GM23338 (cell line): ENCODE data around the gene ORC3. TPM values are rescaled to one million over a fixed set of nuclear protein-coding genes. Genes with fewer than 3 reads are reported as not detected.

ENCODE experiments used
- ATAC-seq: fragments of 200-7000 bp; cut with Tn5 transposase; 3 replicates; pipeline ENCODE4 v1.9.1; 2020
- DNase-seq: peaks from one replicate; pipeline ENCODE4 v3.0.0-alpha.2; 2015; ENCODE audit warnings: low spot score
- H2AFZ ChIP-seq: fragments of 200-600 bp; sonication (generic); 2 replicates; pipeline ENCODE4 v1.8.0; 2016; ENCODE audit warnings: antibody characterized with exemption, mild to moderate bottlenecking, moderate library complexity
- H3F3A ChIP-seq: fragments of 200-600 bp; sonication (generic); replicated peaks from 2 replicates; pipeline ENCODE4 v1.8.0; 2017; ENCODE audit warnings: antibody characterized with exemption, mixed run types, low read depth
- H3K27ac ChIP-seq: fragments of 200-600 bp; sonication (generic); 2 replicates; pipeline ENCODE4 v1.6.1; 2016; ENCODE audit warnings: low read depth
- H3K27me3 ChIP-seq: fragments of 200-600 bp; sonication (generic); 2 replicates; pipeline ENCODE4 v1.8.0; 2016; ENCODE audit warnings: mild to moderate bottlenecking, mixed run types, moderate library complexity; ENCODE audit not compliant: insufficient read depth
- H3K36me3 ChIP-seq: fragments of 200-600 bp; sonication (generic); 2 replicates; pipeline ENCODE4 v1.8.0; 2016; ENCODE audit warnings: mild to moderate bottlenecking; ENCODE audit not compliant: insufficient read depth
- H3K4me1 ChIP-seq: fragments of 200-600 bp; sonication (generic); 2 replicates; pipeline ENCODE4 v1.8.0; 2016; ENCODE audit warnings: mild to moderate bottlenecking, moderate library complexity; ENCODE audit not compliant: insufficient read depth
- H3K4me2 ChIP-seq: fragments of 200-600 bp; sonication (generic); 2 replicates; pipeline ENCODE4 v1.7.1; 2017; ENCODE audit warnings: mixed run types
- H3K4me3 ChIP-seq: fragments of 200-600 bp; sonication (generic); 2 replicates; pipeline ENCODE4 v1.6.1; 2016; ENCODE audit warnings: mixed run types
- H3K79me2 ChIP-seq: fragments of 200-600 bp; sonication (generic); replicated peaks from 2 replicates; pipeline ENCODE4 v1.8.0; 2017; ENCODE audit warnings: mild to moderate bottlenecking; ENCODE audit not compliant: insufficient read depth
- H3K9me2 ChIP-seq: fragments of 200-600 bp; sonication (generic); 2 replicates; pipeline ENCODE4 v1.8.0; 2017; ENCODE audit not compliant: insufficient read depth
- H4K20me1 ChIP-seq: fragments of 200-600 bp; sonication (generic); replicated peaks from 2 replicates; pipeline ENCODE4 v1.8.0; 2017; ENCODE audit warnings: mild to moderate bottlenecking; ENCODE audit not compliant: insufficient read depth
- H3K27ac Mint-ChIP-seq: 2 replicates; pipeline ENCODE4 v1.8.0; 2020; ENCODE audit warnings: inconsistent platforms, mild to moderate bottlenecking, moderate library complexity, mixed read lengths
- H3K27me3 Mint-ChIP-seq: 3 replicates; pipeline ENCODE4 v1.8.0; 2022; ENCODE audit warnings: low read depth, mild to moderate bottlenecking, moderate library complexity, mixed read lengths, inconsistent platforms; ENCODE audit not compliant: insufficient read depth, poor library complexity
- H3K36me3 Mint-ChIP-seq: 3 replicates; pipeline ENCODE4 v1.8.0; 2021; ENCODE audit warnings: low read depth, mild to moderate bottlenecking, inconsistent platforms, moderate library complexity, mixed read lengths
- H3K4me1 Mint-ChIP-seq: 3 replicates; pipeline ENCODE4 v1.8.0; 2020; ENCODE audit warnings: mild to moderate bottlenecking, inconsistent platforms, mixed read lengths
- H3K4me3 Mint-ChIP-seq: 3 replicates; pipeline ENCODE4 v1.8.0; 2021; ENCODE audit warnings: moderate library complexity, mild to moderate bottlenecking, inconsistent platforms, mixed read lengths
- H3K9me3 Mint-ChIP-seq: 3 replicates; pipeline ENCODE4 v1.8.0; 2020; ENCODE audit warnings: moderate library complexity, mild to moderate bottlenecking, inconsistent platforms, mixed read lengths
- CREB1 ChIP-seq: fragments of 250-450 bp; sonication (Bioruptor Pico); IDR thresholded peaks from 2 replicates; pipeline ENCODE4 v1.5.0; 2020; ENCODE audit warnings: low read depth, mild to moderate bottlenecking, moderate library complexity
- EZH2 ChIP-seq: fragments of 200-600 bp; sonication (generic); IDR thresholded peaks from one replicate; pipeline ENCODE4 v1.8.0; 2017; ENCODE audit warnings: antibody characterized with exemption, mild to moderate bottlenecking, low read depth; ENCODE audit not compliant: unreplicated experiment
- EZH2phosphoT487 ChIP-seq: fragments of 200-600 bp; sonication (generic); IDR thresholded peaks from one replicate; pipeline ENCODE4 v1.8.1; 2018; ENCODE audit warnings: antibody characterized with exemption; ENCODE audit not compliant: unreplicated experiment
- JUNB ChIP-seq: IDR thresholded peaks from one replicate; pipeline ENCODE4 v1.6.1; 2016; ENCODE audit warnings: antibody characterized with exemption; ENCODE audit not compliant: unreplicated experiment
- NANOG ChIP-seq: IDR thresholded peaks from 2 replicates; pipeline ENCODE4 v1.6.1; 2016; ENCODE audit warnings: antibody characterized with exemption, borderline replicate concordance
- POLR2AphosphoS5 ChIP-seq: IDR thresholded peaks from 2 replicates; pipeline ENCODE4 v1.6.1; 2016; ENCODE audit warnings: antibody characterized with exemption, low read depth
- STAT1 ChIP-seq: IDR thresholded peaks from one replicate; pipeline ENCODE4 v1.6.1; 2016; ENCODE audit warnings: antibody characterized with exemption; ENCODE audit not compliant: unreplicated experiment
- ZNF114 ChIP-seq: fragments of 250-450 bp; sonication (Bioruptor Pico); IDR thresholded peaks from 2 replicates; pipeline ENCODE4 v1.5.0; 2020; ENCODE audit warnings: mild to moderate bottlenecking, moderate library complexity
- ZNF331 ChIP-seq: fragments of 250-450 bp; sonication (Bioruptor Pico); IDR thresholded peaks from 2 replicates; pipeline ENCODE4 v1.5.0; 2020; ENCODE audit warnings: low read depth, mild to moderate bottlenecking, moderate library complexity
- polyA plus RNA-seq: library from polyadenylated mRNA; unstranded; fragments of >200 nt; fragmentation: Nextera tagmentation; extraction: Ambion mirVana; gene quantifications from 2 replicates; pipeline ENCODE4 v1.2.1, GENCODE V29; 2016
- total RNA-seq: library from RNA; depleted of rRNA; stranded (reverse); fragments of >200 nt; shearing (Covaris generic); gene quantifications from 2 replicates; pipeline ENCODE4 v1.2.3, GENCODE V29; 2014
- TF ChIP-seq, protein P1 (sequence below): IDR thresholded peaks from one replicate; pipeline ENCODE4 v1.6.1; 2018; ENCODE audit warnings: antibody characterized with exemption; ENCODE audit not compliant: unreplicated experiment
- TF ChIP-seq, protein P2 (sequence below), 2 experiments: fragments of 200-600 bp in 1 of 2; sonication (generic) in 1 of 2; conservative IDR thresholded peaks; 2 replicates each; pipeline versions ENCODE4 v1.5.1 to v1.6.1; 2016 to 2017; ENCODE audit warnings: antibody characterized with exemption in 2 of 2, low read depth in 2 of 2, mild to moderate bottlenecking in 2 of 2, moderate library complexity in 1 of 2

ORC3 gene
- total and polyA plus RNA-seq, 2 experiments from 2014 or later = 53.1 to 78.4 TPM

DNA sequence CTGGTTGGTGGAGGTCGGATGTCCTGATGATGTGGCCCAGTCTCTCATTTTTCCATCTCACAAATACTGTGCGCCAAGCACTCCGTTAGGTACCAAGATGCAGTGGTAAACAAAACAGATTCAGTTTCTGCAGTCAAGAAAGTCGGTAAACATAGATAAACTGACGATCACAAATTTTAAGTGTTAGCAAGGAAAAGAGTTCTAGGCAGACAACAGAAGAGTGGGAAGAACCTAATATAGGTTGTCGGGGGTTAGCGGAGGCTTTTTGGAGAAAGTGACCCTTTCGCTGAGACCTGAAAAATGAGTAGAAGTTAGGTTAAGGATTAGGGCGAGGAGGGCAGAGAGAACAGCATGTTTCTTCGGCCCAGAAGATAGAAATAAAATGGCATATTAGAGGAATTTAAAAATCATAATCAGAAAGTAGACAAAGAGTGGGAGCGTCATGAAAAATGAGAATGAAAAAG, 514 bp downstream of the ORC3 start:
- Mint-ChIP-seq H3K9me3 (no peaks in the 10 kb centered on the region; the same call in 2 of the 3 replicates), H3K36me3 (peaks cover 34% of the 10 kb centered on the region), H3K27ac (peak overlapping the region; percentile 98), H3K4me3 (peak overlapping the region; percentile 98), H3K27me3 (peaks cover 8% of the 10 kb centered on the region), H3K4me1 (peaks cover 17% of the 10 kb centered on the region)
- ATAC-seq = no peak
- TF ChIP-seq ZNF331 (no peak), NANOG (no peak), STAT1 (no peak), ZNF114 (CRISPR knock-in tag) (no peak), POLR2AphosphoS5 (no peak), EZH2 (no peak)
- TF ChIP-seq, protein P1, sequence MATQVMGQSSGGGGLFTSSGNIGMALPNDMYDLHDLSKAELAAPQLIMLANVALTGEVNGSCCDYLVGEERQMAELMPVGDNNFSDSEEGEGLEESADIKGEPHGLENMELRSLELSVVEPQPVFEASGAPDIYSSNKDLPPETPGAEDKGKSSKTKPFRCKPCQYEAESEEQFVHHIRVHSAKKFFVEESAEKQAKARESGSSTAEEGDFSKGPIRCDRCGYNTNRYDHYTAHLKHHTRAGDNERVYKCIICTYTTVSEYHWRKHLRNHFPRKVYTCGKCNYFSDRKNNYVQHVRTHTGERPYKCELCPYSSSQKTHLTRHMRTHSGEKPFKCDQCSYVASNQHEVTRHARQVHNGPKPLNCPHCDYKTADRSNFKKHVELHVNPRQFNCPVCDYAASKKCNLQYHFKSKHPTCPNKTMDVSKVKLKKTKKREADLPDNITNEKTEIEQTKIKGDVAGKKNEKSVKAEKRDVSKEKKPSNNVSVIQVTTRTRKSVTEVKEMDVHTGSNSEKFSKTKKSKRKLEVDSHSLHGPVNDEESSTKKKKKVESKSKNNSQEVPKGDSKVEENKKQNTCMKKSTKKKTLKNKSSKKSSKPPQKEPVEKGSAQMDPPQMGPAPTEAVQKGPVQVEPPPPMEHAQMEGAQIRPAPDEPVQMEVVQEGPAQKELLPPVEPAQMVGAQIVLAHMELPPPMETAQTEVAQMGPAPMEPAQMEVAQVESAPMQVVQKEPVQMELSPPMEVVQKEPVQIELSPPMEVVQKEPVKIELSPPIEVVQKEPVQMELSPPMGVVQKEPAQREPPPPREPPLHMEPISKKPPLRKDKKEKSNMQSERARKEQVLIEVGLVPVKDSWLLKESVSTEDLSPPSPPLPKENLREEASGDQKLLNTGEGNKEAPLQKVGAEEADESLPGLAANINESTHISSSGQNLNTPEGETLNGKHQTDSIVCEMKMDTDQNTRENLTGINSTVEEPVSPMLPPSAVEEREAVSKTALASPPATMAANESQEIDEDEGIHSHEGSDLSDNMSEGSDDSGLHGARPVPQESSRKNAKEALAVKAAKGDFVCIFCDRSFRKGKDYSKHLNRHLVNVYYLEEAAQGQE = no peak
- Histone ChIP-seq H3K4me2 (peak overlapping the region; percentile 86), H2AFZ (peak overlapping the region; percentile 70), H3F3A (no peaks in the 10 kb centered on the region), H3K4me1 (peaks cover 11% of the 10 kb centered on the region; the same call in 1 of the 2 replicates), H3K79me2 (peaks cover 93% of the 10 kb centered on the region), H3K36me3 (peaks cover 15% of the 10 kb centered on the region), H3K9me2 (no peaks in the 10 kb centered on the region), H3K4me3 (peak overlapping the region; percentile 83), H3K27me3 (no peaks in the 10 kb centered on the region), H3K27ac (peak overlapping the region; percentile 90), H4K20me1 (peaks cover 28% of the 10 kb centered on the region)
- no peak for DNase-seq

DNA sequence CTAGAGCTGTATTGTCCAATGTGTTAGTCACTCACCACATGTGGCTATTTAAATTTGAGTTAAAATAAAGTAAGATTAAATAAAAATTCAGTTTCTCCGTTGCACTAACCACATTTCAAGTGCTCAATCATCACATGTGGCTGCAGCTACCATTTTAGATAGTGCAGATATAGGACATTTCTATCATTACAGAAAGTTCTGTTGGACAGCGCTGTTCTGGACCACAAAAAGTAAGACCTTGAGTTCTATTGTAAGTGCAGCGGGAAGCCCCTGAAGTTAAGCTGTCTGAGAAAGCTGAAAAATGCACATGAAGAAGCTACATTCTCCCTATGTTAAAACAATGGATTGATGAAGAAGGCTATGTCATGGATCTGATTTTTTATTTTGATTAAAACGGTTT, 1.1 kb downstream of the ORC3 start:
- Histone ChIP-seq H3K9me2 (no peaks in the 10 kb centered on the region), H3K4me3 (peak overlapping the region; percentile 83), H3K27me3 (no peaks in the 10 kb centered on the region), H3K36me3 (peaks cover 17% of the 10 kb centered on the region), H3K4me2 (peak overlapping the region; percentile 86), H2AFZ (no peak overlapping the region), H3K4me1 (peaks cover 11% of the 10 kb centered on the region; the same call in 1 of the 2 replicates), H3F3A (no peaks in the 10 kb centered on the region), H3K27ac (no peak overlapping the region), H3K79me2 (peaks cover 87% of the 10 kb centered on the region), H4K20me1 (peaks cover 24% of the 10 kb centered on the region)
- Mint-ChIP-seq H3K4me3 (peak overlapping the region; percentile 98), H3K27ac (peak overlapping the region; percentile 98; the same call in 1 of the 2 replicates), H3K9me3 (no peaks in the 10 kb centered on the region; the same call in 2 of the 3 replicates), H3K27me3 (peaks cover 7% of the 10 kb centered on the region), H3K4me1 (peaks cover 17% of the 10 kb centered on the region), H3K36me3 (peaks cover 34% of the 10 kb centered on the region)
- ATAC-seq = no peak
- DNase-seq = no peak
- TF ChIP-seq EZH2 (no peak), POLR2AphosphoS5 (no peak), CREB1 (no peak), EZH2phosphoT487 (no peak), JUNB (no peak), ZNF331 (no peak)
- TF ChIP-seq, protein P2, sequence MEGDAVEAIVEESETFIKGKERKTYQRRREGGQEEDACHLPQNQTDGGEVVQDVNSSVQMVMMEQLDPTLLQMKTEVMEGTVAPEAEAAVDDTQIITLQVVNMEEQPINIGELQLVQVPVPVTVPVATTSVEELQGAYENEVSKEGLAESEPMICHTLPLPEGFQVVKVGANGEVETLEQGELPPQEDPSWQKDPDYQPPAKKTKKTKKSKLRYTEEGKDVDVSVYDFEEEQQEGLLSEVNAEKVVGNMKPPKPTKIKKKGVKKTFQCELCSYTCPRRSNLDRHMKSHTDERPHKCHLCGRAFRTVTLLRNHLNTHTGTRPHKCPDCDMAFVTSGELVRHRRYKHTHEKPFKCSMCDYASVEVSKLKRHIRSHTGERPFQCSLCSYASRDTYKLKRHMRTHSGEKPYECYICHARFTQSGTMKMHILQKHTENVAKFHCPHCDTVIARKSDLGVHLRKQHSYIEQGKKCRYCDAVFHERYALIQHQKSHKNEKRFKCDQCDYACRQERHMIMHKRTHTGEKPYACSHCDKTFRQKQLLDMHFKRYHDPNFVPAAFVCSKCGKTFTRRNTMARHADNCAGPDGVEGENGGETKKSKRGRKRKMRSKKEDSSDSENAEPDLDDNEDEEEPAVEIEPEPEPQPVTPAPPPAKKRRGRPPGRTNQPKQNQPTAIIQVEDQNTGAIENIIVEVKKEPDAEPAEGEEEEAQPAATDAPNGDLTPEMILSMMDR (conservative IDR thresholded peaks at IDR 0.05; ENCODE audit: low read depth in 2 of 2) = no peak
- TF ChIP-seq, protein P1 = no peak
